Measurements from ENCODE around the gene ATP9B.

ATP9B gene

DNA sequence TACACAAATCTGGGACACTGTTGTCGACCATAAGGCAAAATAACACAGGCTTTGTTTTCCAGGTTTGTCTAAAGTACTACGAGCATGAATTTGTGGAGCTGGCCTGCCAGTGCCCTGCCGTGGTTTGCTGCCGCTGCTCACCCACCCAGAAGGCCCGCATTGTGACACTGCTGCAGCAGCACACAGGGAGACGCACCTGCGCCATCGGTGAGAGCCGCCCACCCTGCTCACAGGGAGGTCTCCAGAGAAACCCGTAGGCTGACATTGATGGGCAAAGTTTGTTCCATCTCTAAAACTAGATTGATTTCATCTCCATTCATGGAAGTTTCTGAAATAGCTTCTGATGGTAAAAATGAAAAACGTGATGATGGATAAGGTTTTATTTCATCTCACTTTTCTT lies 276.2 kb downstream of the ATP9B start:
- TF ChIP-seq JUND (IDR thresholded peaks at IDR 0.05; ENCODE audit: low read depth): no peak
- no peak for DNase-seq (ENCODE audit: low read depth in 1 of 2, low spot score in 1 of 2)
- in situ Hi-C loops (cut with HindIII; ENCODE audit: low pct_unique_long_range_greater_than_20kb, low sequenced_read_pairs): no loop called here

GRCh38 chr18:79345981-79346380 lies 276.8 kb downstream of the ATP9B start:
- no peak for TF ChIP-seq JUND (IDR thresholded peaks at IDR 0.05; ENCODE audit: low read depth)
- in situ Hi-C loops (cut with HindIII; ENCODE audit: low pct_unique_long_range_greater_than_20kb, low sequenced_read_pairs): no loop called here
- DNase-seq (ENCODE audit: low read depth in 1 of 2, low spot score in 1 of 2): no peak

DNA sequence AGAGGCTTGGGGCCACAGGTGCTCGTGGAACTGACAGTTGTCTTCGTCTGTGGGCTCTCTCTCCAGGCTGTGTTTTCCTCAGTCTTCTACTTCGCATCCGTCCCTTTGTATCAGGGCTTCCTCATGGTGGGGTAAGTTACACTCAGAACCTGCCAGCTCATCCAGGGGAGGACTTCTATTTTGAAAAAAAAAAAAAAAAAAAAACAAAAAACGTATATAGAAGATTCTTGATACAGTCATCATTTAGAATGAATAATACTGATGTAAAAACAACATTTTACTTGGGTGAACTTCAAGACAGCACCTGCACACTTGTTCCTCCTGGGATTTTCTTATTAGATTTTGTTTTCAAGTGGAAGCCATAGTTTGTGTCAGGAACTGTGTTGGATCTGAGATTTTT lies 278.9 kb downstream of the ATP9B start:
- TF ChIP-seq JUND (IDR thresholded peaks at IDR 0.05; ENCODE audit: low read depth): no peak
- no peak for DNase-seq (ENCODE audit: low read depth in 1 of 2, low spot score in 1 of 2)
- in situ Hi-C loops (cut with HindIII; ENCODE audit: low pct_unique_long_range_greater_than_20kb, low sequenced_read_pairs): no loop called here

DNA sequence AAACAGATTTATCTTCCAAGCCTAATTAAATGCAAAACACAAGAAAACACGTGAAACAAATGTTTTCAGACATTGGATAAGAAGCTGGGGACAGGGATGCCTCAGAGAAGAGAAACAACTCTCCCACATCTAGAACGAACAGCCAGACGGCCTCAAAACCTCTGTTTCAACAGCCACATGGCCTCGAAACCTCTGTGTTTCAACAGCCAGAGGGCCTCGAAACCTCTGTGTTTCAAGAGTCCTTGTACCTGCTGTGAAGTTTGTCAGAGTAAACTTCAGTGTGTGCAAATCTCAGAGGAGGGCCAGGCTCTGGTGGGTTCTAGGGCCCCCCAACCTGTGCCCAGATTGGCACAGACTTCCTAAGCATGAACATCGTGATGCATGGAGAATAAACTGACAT lies 283.2 kb downstream of the ATP9B start:
- TF ChIP-seq JUND (IDR thresholded peaks at IDR 0.05; ENCODE audit: low read depth): no peak
- in situ Hi-C loops (cut with HindIII; ENCODE audit: low pct_unique_long_range_greater_than_20kb, low sequenced_read_pairs): no loop called here
- no peak for DNase-seq (ENCODE audit: low read depth in 1 of 2, low spot score in 1 of 2)

DNA sequence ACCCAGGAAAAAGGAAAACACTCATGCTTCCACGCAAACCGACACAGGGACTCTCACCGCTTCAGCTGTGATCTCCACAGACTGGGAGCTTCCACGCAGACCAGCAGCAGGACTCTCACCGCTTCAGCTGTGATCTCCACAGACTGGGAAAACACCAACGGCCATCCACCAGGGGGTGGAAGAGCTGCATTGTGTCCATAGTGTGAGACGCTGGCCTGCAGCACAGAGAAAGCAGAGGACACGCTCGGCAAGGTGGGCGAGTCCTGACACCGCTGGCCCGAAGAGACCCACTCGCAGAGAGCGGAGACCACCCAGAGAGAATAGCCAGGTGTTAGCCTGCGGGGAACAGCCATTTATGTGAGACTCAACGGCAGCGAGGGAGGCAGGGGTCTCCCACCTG lies 284.1 kb downstream of the ATP9B start:
- TF ChIP-seq JUND (IDR thresholded peaks at IDR 0.05; ENCODE audit: low read depth): no peak
- DNase-seq (ENCODE audit: low read depth in 1 of 2, low spot score in 1 of 2): peak in 1 of 2 experiments; percentile 24
- in situ Hi-C loops (cut with HindIII; ENCODE audit: low pct_unique_long_range_greater_than_20kb, low sequenced_read_pairs): no loop called here

- DNase-seq (ENCODE audit: low read depth in 1 of 2, low spot score in 1 of 2): no peak
- TF ChIP-seq JUND (IDR thresholded peaks at IDR 0.05; ENCODE audit: low read depth): no peak
- in situ Hi-C loops (cut with HindIII; ENCODE audit: low pct_unique_long_range_greater_than_20kb, low sequenced_read_pairs): no loop called here
These were observed 285.2 kb downstream of the ATP9B start for GRCh38 chr18:79354350-79354749.

GRCh38 chr18:79355433-79356335 lies 286.5 kb downstream of the ATP9B start:
- no peak for TF ChIP-seq JUND (IDR thresholded peaks at IDR 0.05; ENCODE audit: low read depth)
- no peak for DNase-seq (ENCODE audit: low read depth in 1 of 2, low spot score in 1 of 2)
- in situ Hi-C loops (cut with HindIII; ENCODE audit: low pct_unique_long_range_greater_than_20kb, low sequenced_read_pairs): no loop called here

- DNase-seq (ENCODE audit: low read depth in 1 of 2, low spot score in 1 of 2): no peak
- in situ Hi-C loops (cut with HindIII; ENCODE audit: low pct_unique_long_range_greater_than_20kb, low sequenced_read_pairs): no loop called here
- no peak for TF ChIP-seq JUND (IDR thresholded peaks at IDR 0.05; ENCODE audit: low read depth)
These were observed 287.2 kb downstream of the ATP9B start for GRCh38 chr18:79356435-79356834.

GRCh38 chr18:79360933-79361332 lies 291.7 kb downstream of the ATP9B start:
- in situ Hi-C loops (cut with HindIII; ENCODE audit: low pct_unique_long_range_greater_than_20kb, low sequenced_read_pairs): no loop called here
- no peak for TF ChIP-seq JUND (IDR thresholded peaks at IDR 0.05; ENCODE audit: low read depth)
- no peak for DNase-seq (ENCODE audit: low read depth in 1 of 2, low spot score in 1 of 2)

DNA sequence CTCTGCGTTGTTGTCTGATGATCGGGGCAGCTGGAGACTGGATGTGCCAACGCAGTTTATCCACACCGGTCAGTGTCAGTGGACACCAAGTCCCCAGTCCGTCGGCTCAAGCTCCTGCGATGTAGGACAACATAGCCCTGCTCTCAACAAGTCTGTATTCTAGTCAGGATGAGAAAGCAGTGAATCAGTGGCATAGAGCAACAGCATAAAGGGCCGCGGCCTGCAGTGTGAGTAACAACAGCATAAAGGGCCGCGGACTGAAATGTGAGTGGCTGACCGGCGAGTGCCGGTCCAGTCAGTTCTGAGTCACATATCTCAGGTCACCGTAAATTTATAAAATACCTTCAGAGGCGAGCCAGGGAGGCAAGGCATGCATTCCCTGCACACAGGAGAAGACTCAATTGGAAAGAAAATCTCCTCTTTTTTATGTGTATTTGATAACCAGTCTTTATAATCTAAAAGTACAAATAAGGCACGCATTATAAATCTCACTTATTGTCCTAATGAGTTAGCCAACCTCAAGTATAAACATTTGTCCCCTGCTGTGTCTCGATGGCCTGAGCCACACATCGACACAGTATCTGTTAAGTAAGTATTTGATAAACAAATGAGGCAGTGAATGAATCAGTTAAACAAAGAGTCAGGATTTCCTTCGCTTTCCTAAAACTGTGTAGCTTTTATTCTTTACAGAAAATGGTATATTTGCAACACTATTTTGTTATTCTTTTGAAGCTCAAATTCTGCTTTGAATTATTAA lies 292.8 kb downstream of the ATP9B start:
- TF ChIP-seq JUND (IDR thresholded peaks at IDR 0.05; ENCODE audit: low read depth): no peak
- no peak for DNase-seq (ENCODE audit: low read depth in 1 of 2, low spot score in 1 of 2)
- in situ Hi-C loops (cut with HindIII; ENCODE audit: low pct_unique_long_range_greater_than_20kb, low sequenced_read_pairs): no loop called here

GRCh38 chr18:79365701-79366100 lies 296.5 kb downstream of the ATP9B start:
- TF ChIP-seq JUND (IDR thresholded peaks at IDR 0.05; ENCODE audit: low read depth): no peak
- in situ Hi-C loops (cut with HindIII; ENCODE audit: low pct_unique_long_range_greater_than_20kb, low sequenced_read_pairs): no loop called here

DNA sequence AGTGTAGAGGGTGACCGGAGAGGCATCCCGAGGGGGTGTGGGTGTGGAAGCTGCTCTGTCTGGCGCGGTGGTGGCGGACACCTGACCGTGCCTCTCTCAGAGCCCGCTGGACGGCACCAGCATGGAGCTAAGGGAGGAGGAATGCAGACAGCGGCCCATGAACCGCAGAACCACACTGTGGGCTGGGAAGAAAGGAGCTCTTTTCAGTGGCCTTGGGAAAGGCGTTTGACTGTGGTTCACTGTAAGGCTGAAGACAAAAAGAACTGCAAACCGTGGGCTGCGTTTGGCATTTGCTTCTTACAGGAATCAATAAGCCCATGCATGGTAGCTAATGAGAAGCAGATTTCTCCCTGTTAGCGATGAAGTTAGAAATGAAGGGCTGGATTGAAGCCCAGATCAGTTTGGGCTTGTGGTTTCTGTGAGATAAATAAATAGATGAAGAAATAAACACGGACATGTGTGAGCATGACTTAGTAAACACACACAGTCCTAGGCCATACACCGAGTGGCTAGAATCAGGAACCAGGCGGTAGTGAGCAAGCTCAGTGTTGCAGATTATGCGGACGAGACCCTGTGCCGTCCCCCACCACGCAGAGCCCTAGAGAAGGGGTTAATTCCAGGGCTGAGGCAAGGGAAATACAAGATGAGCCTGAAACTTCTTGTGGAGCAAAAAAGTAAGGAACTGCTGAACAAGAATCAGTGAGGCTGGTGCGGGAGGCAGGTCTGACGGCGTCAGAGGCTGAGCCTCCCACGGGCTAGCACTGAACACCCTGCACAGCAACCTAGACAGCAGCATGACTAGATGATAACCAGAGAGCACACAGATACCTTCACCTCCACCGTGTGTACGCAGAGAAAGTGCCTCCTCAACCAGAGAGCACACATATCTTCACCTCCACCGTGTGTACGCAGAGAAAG lies 297.2 kb downstream of the ATP9B start:
- DNase-seq (ENCODE audit: low read depth in 1 of 2, low spot score in 1 of 2): no peak
- in situ Hi-C loops (cut with HindIII; ENCODE audit: low pct_unique_long_range_greater_than_20kb, low sequenced_read_pairs): no loop called here
- TF ChIP-seq JUND (IDR thresholded peaks at IDR 0.05; ENCODE audit: low read depth): no peak

More at GRCh38 chr18:79365701-79366100, 296.5 kb downstream of the ATP9B start:
- DNase-seq (ENCODE audit: low read depth in 1 of 2, low spot score in 1 of 2): no peak

All from T47D (cell line).